IPS DF 6.9 (cell line): ENCODE data around the gene MYH9.
A peak's percentile ranks its signal among the peaks of the same experiment; 100 is the strongest.

Experiments
- DNase-seq: peaks from one replicate; pipeline ENCODE4 v3.0.0-alpha.2; 2013; ENCODE audit warnings: low read depth, low spot score
- H3K27ac ChIP-seq: one replicate; pipeline ENCODE4 v1.5.1; 2013; ENCODE audit warnings: low read length, control low read depth
- H3K27me3 ChIP-seq: 2 replicates; pipeline ENCODE4 v1.6.1; 2013; ENCODE audit warnings: mild to moderate bottlenecking, low read length; ENCODE audit not compliant: control insufficient read depth, insufficient read depth
- H3K36me3 ChIP-seq: 2 replicates; pipeline ENCODE4 v1.6.1; 2013; ENCODE audit warnings: low read length; ENCODE audit not compliant: control insufficient read depth, insufficient read depth
- H3K4me1 ChIP-seq: 2 replicates; pipeline ENCODE4 v1.6.1; 2013; ENCODE audit warnings: low read length; ENCODE audit not compliant: control insufficient read depth, insufficient read depth
- H3K4me3 ChIP-seq: 2 replicates; pipeline ENCODE4 v1.5.1; 2013; ENCODE audit warnings: mild to moderate bottlenecking, low read length
- H3K9me3 ChIP-seq: 2 replicates; pipeline ENCODE4 v1.6.1; 2013; ENCODE audit warnings: low read length, inconsistent platforms; ENCODE audit not compliant: control insufficient read depth, insufficient read depth
- WGBS: extraction: QIAGEN DNeasy Blood & Tissue Kit; methylation state at CpG from one replicate; pipeline ENCODE4 v1.1.7; 2013; ENCODE audit warnings: mixed read lengths, missing lambda C conversion rate; ENCODE audit not compliant: insufficient read length, insufficient coverage; 5-methylcytosine and 5-hydroxymethylcytosine counted together

Gene MYH9

DNA sequence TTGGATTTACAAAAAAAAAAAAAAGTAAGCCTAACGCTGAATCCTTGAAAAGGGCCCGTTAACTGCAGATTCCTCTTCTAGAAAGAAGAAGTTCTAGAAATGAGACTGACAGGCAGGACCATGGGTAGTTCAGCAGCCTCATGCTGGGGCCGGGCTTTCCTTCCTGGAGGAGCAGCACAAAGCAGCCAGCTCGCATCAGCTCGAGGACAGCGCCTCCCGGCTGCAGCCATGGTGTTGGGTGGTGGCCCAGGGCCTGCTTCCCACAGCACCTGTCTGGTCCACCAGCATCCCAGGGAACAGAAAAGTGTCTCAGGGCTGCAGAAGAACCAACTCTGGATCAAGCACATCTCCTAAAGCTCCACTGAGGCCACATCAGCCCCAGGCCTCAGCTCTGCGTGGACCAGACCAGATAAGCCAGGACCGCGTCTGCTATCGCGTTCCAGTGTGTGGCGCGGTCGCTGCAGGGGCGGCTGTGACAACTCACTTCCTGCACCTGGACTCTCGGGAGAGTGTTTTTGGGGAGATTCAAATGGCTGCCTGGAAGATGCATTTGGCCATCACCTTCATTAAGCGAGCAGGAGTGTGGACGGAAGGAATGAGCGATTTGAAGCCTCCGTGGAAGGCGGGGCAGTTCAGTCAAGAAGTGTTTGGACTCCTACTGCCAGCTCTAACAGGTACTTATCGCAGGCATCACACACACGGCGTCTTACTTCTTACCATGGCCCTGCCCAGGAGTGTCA is 53.5 kb downstream of the MYH9 start:
- no peak overlapping the region for H3K4me3 ChIP-seq
- no peak overlapping the region for H3K27ac ChIP-seq
- DNase-seq: no peak
- H3K36me3 ChIP-seq: peaks cover 4% of the 10 kb centered on the region
- no peaks in the 10 kb centered on the region for H3K27me3 ChIP-seq
- H3K4me1 ChIP-seq: peaks cover 14% of the 10 kb centered on the region; the same call in 1 of the 2 replicates
- WGBS: no CpG with 5 or more reads among the region's 25 CpGs
- H3K9me3 ChIP-seq: no peaks in the 10 kb centered on the region

DNA sequence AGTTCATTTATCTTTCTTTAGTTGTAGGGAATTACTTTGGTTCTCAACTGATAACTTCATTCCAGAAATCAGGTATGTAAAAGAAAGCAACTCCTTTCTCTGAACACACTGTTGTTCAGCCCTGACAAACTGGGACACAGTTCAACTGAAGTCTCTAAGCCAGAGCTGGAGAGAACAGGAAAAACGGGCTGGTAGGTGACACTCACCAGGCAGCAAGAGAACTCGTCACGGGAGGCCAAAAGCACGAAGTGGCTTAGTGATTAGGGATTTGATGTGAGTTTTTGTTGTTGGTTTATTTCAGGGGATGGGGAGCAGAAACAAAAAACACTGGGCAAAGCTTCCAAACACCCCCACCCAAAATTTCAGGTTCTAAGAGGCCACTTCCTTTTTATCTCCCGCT is 54.1 kb downstream of the MYH9 start:
- H3K27me3 ChIP-seq: no peaks in the 10 kb centered on the region
- H3K4me1 ChIP-seq: peaks cover 18% of the 10 kb centered on the region
- H3K4me3 ChIP-seq: no peak overlapping the region
- DNase-seq: no peak
- H3K27ac ChIP-seq: no peak overlapping the region
- no peaks in the 10 kb centered on the region for H3K9me3 ChIP-seq
- H3K36me3 ChIP-seq: peaks cover 4% of the 10 kb centered on the region
- WGBS: no CpG with 5 or more reads among the region's 5 CpGs

DNA sequence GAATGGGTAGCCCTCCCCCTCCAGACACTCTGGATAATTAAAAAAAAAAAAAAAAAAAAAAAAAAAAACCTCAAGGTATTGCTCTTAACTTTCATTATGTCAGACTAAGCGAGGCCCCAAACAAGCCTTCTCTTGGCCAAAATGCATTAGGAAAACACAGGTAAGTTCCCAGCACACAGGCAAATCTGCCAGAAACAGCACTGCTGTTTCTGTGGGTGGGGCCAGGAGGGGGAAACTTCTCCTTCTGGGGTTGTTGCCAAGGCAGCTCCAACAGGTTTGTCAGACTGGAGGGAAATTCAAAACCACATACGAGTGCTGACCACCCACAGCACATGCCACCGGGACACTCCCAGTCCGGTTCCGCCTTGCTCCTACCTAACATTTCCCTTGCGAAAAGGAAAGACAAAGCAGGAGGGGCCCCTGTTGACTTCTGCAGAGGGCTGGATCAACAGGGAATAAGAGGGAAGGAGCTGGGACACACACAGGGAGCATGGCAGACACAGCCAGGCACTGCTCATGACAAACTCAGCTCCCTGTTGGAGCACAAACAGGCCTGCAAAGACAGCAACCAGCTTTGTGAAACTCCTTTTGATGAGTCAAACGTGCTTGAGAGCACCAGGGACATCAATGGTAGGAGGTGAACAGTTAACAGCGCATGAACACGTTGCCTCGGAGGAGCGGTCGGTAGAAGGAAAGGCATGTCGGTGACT is 55.0 kb downstream of the MYH9 start:
- no peak for DNase-seq
- Histone ChIP-seq H3K4me3 (no peak overlapping the region), H3K27me3 (no peaks in the 10 kb centered on the region), H3K9me3 (no peaks in the 10 kb centered on the region), H3K4me1 (peaks cover 20% of the 10 kb centered on the region), H3K36me3 (peaks cover 4% of the 10 kb centered on the region), H3K27ac (no peak overlapping the region)
- no CpG with 5 or more reads among the region's 13 CpGs for WGBS

DNA sequence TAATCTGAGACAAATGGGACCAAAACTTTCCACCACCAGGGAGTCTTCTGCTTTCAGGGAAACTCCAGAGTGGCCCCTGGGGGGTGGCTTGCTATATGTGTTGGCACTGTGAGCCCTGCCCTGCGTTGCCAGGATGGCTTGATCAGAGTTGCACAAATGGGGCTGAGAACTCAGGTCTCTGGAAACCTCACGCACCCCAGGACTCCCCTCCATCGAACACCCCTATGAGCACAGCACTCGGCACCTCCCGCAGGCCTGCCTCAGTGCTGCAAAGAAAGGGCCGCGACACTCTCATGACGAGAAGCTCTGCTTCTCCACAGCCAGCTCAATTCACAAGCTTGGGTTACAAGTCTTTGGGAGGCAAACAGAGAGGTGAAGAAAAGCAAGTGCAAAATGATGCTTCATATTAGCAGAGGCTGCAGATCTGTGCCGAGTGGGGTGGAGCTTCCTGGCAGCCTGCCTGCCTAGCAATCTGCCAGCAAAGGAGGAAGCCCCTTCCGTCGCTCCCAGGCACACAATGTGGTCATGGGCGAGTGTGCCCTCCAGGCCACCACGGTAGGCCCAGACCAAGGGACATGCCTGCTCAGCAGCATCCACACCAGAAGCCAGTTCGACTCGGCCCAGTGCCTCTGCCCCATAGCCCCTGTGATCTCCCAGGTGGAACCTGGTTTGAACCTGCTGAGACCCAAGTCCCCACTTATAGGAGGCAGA is 55.7 kb downstream of the MYH9 start:
- Histone ChIP-seq H3K4me3 (no peak overlapping the region), H3K36me3 (peaks cover 4% of the 10 kb centered on the region)
- DNase-seq: no peak

DNA sequence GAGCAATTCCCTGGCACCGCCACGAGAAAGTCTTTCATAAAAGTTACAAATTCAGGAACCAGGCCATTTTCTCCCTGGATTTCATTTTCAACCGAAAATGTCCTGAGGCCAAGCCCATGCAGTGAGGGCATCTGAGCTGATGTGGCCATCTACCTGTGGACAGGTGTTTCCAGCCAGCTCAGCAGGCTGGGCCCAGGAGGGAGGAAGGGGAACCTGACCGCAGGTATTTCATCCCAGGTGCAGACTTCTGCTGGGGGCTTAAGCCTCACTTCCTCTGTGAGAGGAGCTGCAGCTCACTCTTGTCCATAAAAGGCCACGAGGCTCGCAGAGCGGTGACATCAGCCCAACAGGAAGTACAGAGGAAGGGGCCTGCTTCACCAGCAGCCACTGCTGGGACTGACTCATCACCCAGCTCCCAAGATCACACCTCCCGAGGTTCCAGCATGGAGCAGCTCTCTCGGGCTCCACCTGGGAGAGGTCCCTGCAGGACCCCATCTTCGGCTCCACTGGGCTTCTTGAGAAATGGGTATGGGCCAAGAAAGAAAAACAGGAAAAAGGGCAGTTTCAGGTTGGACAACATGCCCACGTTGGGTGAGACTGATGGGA is 56.4 kb downstream of the MYH9 start:
- Histone ChIP-seq H3K36me3 (peaks cover 8% of the 10 kb centered on the region), H3K27ac (no peak overlapping the region), H3K27me3 (no peaks in the 10 kb centered on the region), H3K4me3 (no peak overlapping the region), H3K4me1 (peaks cover 16% of the 10 kb centered on the region), H3K9me3 (no peaks in the 10 kb centered on the region)
- peak; percentile 43 for DNase-seq
- WGBS: no CpG with 5 or more reads among the region's 11 CpGs

More for the DNA sequence above, 55.7 kb downstream of the MYH9 start:
- no CpG with 5 or more reads among the region's 15 CpGs for WGBS
- H3K4me1 ChIP-seq: peaks cover 20% of the 10 kb centered on the region
- H3K27me3 ChIP-seq: no peaks in the 10 kb centered on the region
- no peak overlapping the region for H3K27ac ChIP-seq
- no peaks in the 10 kb centered on the region for H3K9me3 ChIP-seq

DNA sequence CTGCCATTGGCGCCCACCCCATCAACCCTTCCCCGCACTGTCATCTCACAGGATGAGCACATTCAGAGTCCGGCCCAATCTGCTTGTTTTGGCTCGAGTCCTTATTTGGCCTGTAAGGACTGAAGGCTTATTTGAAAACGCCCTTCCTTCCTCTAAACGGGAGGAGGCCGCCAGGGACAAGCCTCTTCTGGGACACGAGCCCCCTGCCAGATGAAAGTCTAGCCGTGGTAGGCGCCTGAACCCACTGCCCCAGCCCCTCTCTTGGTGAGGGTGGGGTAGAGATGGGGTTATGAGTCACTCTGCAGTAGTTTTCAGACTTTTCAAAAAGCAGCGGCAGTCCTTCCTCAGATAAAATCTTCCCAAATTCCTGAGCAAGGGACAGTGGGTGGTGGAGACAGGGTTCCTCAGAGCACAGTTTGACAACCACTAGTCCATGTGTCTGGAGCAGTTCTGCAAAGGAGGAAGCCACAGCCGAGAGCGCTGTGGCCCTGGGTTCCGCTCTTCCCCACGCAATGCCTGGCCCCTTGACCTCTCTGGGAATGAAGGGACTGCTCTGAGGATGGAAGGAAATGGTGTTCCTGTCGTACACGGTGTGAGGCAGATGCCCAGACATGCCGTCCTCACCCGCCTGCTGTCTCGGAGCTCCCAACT is 57.0 kb downstream of the MYH9 start:
- H3K36me3 ChIP-seq: peaks cover 14% of the 10 kb centered on the region
- H3K9me3 ChIP-seq: no peaks in the 10 kb centered on the region
- H3K4me3 ChIP-seq: no peak overlapping the region
- DNase-seq: no peak
- WGBS: no CpG with 5 or more reads among the region's 20 CpGs
- H3K27me3 ChIP-seq: no peaks in the 10 kb centered on the region
- peaks cover 14% of the 10 kb centered on the region for H3K4me1 ChIP-seq
- H3K27ac ChIP-seq: no peak overlapping the region

DNA sequence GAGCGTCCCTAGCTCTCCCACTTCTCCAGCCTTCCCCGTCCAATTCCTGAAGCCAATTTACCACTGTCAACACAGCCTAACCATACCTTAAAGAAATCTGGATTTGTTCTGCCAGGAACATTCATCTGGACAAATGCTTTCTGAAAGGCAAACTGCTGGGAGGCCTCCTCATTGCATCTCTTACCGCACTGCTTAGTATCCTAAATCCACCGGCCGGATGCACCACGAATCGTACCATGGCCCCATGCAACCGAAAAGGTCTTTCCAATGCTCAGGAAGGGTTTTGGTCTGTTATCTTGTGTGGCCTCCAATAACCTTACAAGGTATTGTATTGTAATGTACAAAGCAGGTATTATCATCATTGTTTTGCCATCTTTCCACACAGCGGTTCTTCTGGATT is 57.6 kb downstream of the MYH9 start:
- DNase-seq: no peak
- Histone ChIP-seq H3K4me3 (no peak overlapping the region), H3K36me3 (peaks cover 18% of the 10 kb centered on the region), H3K27me3 (no peaks in the 10 kb centered on the region), H3K4me1 (peaks cover 14% of the 10 kb centered on the region), H3K9me3 (no peaks in the 10 kb centered on the region), H3K27ac (no peak overlapping the region)
- no CpG with 5 or more reads among the region's 9 CpGs for WGBS

DNA sequence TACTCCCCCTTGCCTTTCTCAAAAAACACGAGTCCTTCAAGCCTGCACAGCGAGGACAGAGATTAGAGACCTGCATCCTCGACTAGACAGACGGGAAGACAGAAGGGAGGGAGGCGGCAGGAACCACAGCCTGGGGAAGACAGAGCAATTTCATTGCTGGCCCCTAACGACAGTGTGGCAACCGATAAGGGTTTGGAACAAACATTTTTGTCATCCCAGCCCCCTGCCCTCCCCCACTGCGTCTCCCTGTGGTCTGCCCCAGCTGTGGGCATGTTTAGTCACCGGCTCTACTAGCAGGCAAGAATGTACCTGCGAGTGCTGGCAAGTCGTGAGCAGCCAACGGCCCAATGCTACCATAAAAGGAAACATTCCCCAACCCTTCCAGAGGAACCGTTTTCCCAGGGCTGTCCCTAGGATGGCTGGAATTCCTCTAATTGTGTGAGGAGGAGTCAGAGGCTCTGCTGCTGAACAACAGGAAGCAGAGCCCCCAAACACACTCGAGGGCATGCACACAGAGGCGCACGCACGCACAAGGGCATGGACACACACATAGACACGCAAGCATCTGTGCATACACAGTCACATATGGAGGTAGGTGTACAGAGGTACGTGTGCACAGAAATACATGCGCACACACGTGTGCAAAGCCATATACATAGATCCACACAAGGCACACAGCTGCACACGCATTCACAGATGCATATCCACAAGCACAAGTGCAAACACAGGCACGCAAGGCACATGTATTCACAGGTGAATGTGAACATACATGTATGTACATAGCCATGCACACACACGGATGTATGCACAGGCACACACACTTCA is 58.3 kb downstream of the MYH9 start:
- Histone ChIP-seq H3K4me3 (no peak overlapping the region), H3K9me3 (no peaks in the 10 kb centered on the region), H3K4me1 (peaks cover 14% of the 10 kb centered on the region), H3K36me3 (peaks cover 20% of the 10 kb centered on the region), H3K27me3 (no peaks in the 10 kb centered on the region), H3K27ac (peak overlapping the region; percentile 5)
- peak; percentile 91 for DNase-seq
- WGBS: no CpG with 5 or more reads among the region's 24 CpGs

DNA sequence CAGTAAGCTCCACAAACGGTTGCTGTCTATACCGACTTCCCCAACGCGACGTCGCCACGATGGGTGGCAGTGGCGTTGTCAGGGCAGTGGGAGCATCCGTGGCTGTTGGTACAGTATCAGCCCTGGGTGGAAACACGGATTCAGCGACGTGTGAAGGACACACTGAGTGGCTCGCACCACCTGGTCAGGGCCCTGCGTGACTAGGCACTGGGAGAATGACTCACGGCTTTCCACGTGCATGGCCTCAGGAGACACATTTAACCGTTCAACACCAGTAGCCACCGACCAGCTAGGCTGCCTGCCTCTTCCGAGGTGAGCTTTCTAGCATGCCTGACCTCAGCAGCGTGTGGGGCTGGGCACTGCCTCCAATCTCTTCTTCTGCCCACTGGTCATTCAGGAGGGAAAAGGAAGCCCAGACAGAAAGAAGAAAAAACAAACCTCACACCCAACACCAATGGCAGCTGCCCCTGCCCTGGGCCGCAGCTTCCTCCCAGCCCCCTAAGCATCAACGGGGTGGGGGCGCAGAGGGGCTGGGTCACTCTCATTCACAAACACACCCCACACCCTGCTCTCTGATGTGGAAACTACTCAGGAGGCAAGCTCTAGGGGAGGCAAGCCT is 59.0 kb downstream of the MYH9 start:
- Histone ChIP-seq H3K36me3 (peaks cover 23% of the 10 kb centered on the region), H3K27me3 (no peaks in the 10 kb centered on the region), H3K4me1 (peaks cover 14% of the 10 kb centered on the region), H3K27ac (no peak overlapping the region), H3K4me3 (no peak overlapping the region), H3K9me3 (no peaks in the 10 kb centered on the region)
- DNase-seq: no peak
- no CpG with 5 or more reads among the region's 23 CpGs for WGBS
